SK-N-SH (cell line): ENCODE results near the gene OSBP2. TPM values are rescaled to one million over a fixed set of nuclear protein-coding genes. Genes with fewer than 3 reads are reported as not detected.

Experiments
- CTCF ChIA-PET: fragments of 300-600, 350-600 bp; formaldehyde crosslinking; extraction: SDS; loops from one replicate; lab custom pipeline; 2021; lab: Yijun Ruan, JAX
- POLR2A ChIA-PET: fragments of 350-600 bp; sonication (Branson Sonifier 250); formaldehyde crosslinking; extraction: SDS; loops from one replicate; lab custom pipeline; 2020; ENCODE audit warnings: antibody characterized with exemption, inconsistent platforms; lab: Yijun Ruan, JAX
- DNase-seq: peaks from one replicate; pipeline ENCODE4 v3.0.0; 2012
- H2AFZ ChIP-seq: fragments of 200-600 bp; sonication (generic); 2 replicates; pipeline ENCODE4 v1.8.1; 2016; ENCODE audit warnings: antibody characterized with exemption, mild to moderate bottlenecking, low read depth
- H3F3A ChIP-seq: fragments of 200-600 bp; sonication (generic); replicated peaks from 2 replicates; pipeline ENCODE3; 2016; ENCODE audit warnings: antibody characterized with exemption, mild to moderate bottlenecking; ENCODE audit not compliant: insufficient read depth
- H3K27ac ChIP-seq, 2 experiments: fragments of 200-500 bp in 1 of 2; fragments of 200-600 bp in 1 of 2; sonication (Bioruptor generic) in 1 of 2; sonication (generic), shearing (Covaris generic) in 1 of 2; 2 replicates each; pipeline versions ENCODE4 v1.5.1 to v1.6.1; 2014 to 2016; ENCODE audit warnings: low read depth in 2 of 2, inconsistent platforms in 1 of 2, low read length in 1 of 2, mild to moderate bottlenecking in 1 of 2, mixed read lengths in 1 of 2
- H3K27me3 ChIP-seq: fragments of 200-600 bp; sonication (generic), shearing (Covaris generic); 2 replicates; pipeline ENCODE4 v1.6.1; 2016; ENCODE audit warnings: mixed run types; ENCODE audit not compliant: insufficient read depth
- H3K36me3 ChIP-seq, 2 experiments: fragments of 200-500 bp in 1 of 2; fragments of 200-600 bp in 1 of 2; sonication (Bioruptor generic) in 1 of 2; sonication (generic) in 1 of 2; replicated peaks in 1 of 2; 2 replicates each; pipeline versions ENCODE3 to v1.5.1; 2014 to 2016; ENCODE audit warnings: low read length in 1 of 2, mild to moderate bottlenecking in 1 of 2; ENCODE audit not compliant: insufficient read depth in 2 of 2, control insufficient read depth in 1 of 2
- H3K4me1 ChIP-seq, 2 experiments: fragments of 200-500 bp in 1 of 2; fragments of 200-600 bp in 1 of 2; sonication (Bioruptor generic) in 1 of 2; sonication (generic), shearing (Covaris generic) in 1 of 2; 2 replicates each; pipeline versions ENCODE4 v1.5.1 to v1.6.1; 2014 to 2016; ENCODE audit warnings: low read depth in 1 of 2, low read length in 1 of 2, mixed run types in 1 of 2; ENCODE audit not compliant: insufficient read depth in 2 of 2, control insufficient read depth in 1 of 2
- H3K4me2 ChIP-seq: fragments of 200-600 bp; sonication (generic), shearing (Covaris generic); 2 replicates; pipeline ENCODE4 v1.6.1; 2017; ENCODE audit warnings: mixed run types
- H3K4me3 ChIP-seq, 2 experiments: fragments of 200-500 bp in 1 of 2; fragments of 200-600 bp in 1 of 2; sonication (Bioruptor generic) in 1 of 2; sonication (generic), shearing (Covaris generic) in 1 of 2; 2 replicates each; pipeline versions ENCODE4 v1.5.1 to v1.8.1; 2014 to 2016; ENCODE audit warnings: low read depth in 2 of 2, inconsistent platforms in 1 of 2, low read length in 1 of 2, mild to moderate bottlenecking in 1 of 2, mixed read lengths in 1 of 2, moderate library complexity in 1 of 2
- H3K79me2 ChIP-seq: fragments of 200-600 bp; sonication (generic); 2 replicates; pipeline ENCODE4 v1.8.1; 2017; ENCODE audit warnings: mild to moderate bottlenecking; ENCODE audit not compliant: insufficient read depth
- H3K9ac ChIP-seq: fragments of 200-600 bp; sonication (generic); 2 replicates; pipeline ENCODE4 v1.6.1; 2017; ENCODE audit warnings: mixed run types
- H3K9me2 ChIP-seq: fragments of 200-600 bp; sonication (generic); 2 replicates; pipeline ENCODE4 v1.6.1; 2017; ENCODE audit warnings: mixed run types
- H3K9me3 ChIP-seq: fragments of 200-600 bp; sonication (generic); 2 replicates; pipeline ENCODE4 v1.6.1; 2017; ENCODE audit warnings: mixed run types, mild to moderate bottlenecking, moderate library complexity
- H4K20me1 ChIP-seq: fragments of 200-600 bp; sonication (generic); 2 replicates; pipeline ENCODE4 v1.6.1; 2017; ENCODE audit warnings: mild to moderate bottlenecking, mixed run types; ENCODE audit not compliant: insufficient read depth
- EZH2phosphoT487 ChIP-seq: fragments of 200-600 bp; sonication (generic); IDR thresholded peaks from 2 replicates; pipeline ENCODE4 v1.6.1; 2017; ENCODE audit warnings: low read depth, mixed run types, mild to moderate bottlenecking, antibody characterized with exemption, moderate library complexity, borderline replicate concordance
- FOXM1 ChIP-seq: IDR thresholded peaks from 2 replicates; pipeline ENCODE4 v1.4.0; 2012; ENCODE audit warnings: low read depth, mild to moderate bottlenecking
- GATA2 ChIP-seq: sonication (generic); formaldehyde crosslinking; IDR thresholded peaks from 2 replicates; pipeline ENCODE4 v1.5.0; 2020; ENCODE audit warnings: mild to moderate bottlenecking, missing genetic modification reagents
- JUND ChIP-seq: IDR thresholded peaks from 2 replicates; pipeline ENCODE4 v1.4.0; 2012
- MEF2A ChIP-seq: IDR thresholded peaks from 2 replicates; pipeline ENCODE4 v1.4.0; 2012; ENCODE audit warnings: low read depth, borderline replicate concordance
- NRF1 ChIP-seq: IDR thresholded peaks from 2 replicates; pipeline ENCODE4 v1.6.1; 2012; ENCODE audit warnings: low read depth, mild to moderate bottlenecking, low read length
- RFX5 ChIP-seq: IDR thresholded peaks from 2 replicates; pipeline ENCODE4 v1.6.1; 2012; ENCODE audit warnings: mild to moderate bottlenecking, improper control_type of control experiment, low read length
- RXRA ChIP-seq: IDR thresholded peaks from 2 replicates; pipeline ENCODE4 v1.4.0; 2012; ENCODE audit warnings: low read depth, mild to moderate bottlenecking, borderline replicate concordance
- TAF1 ChIP-seq: IDR thresholded peaks from 2 replicates; pipeline ENCODE4 v1.6.1; 2012; ENCODE audit warnings: low read depth, mild to moderate bottlenecking, low read length, moderate library complexity, borderline replicate concordance
- WGBS: methylation state at CpG from one replicate; pipeline ENCODE4 v1.1.6; 2017; ENCODE audit warnings: low lambda C conversion rate; 5-methylcytosine and 5-hydroxymethylcytosine counted together
- polyA plus RNA-seq, 3 experiments: library from polyadenylated mRNA; depleted of rRNA; stranded (reverse); fragments of >200 nt; gene quantifications; 2 replicates each; pipeline ENCODE4 v1.2.3, GENCODE V29; 2012
- TF ChIP-seq, protein P1 (sequence below): IDR thresholded peaks from 2 replicates; pipeline ENCODE4 v1.6.1; 2012; ENCODE audit warnings: mild to moderate bottlenecking, low read depth, low read length, moderate library complexity
- TF ChIP-seq, protein P2 (sequence below): IDR thresholded peaks from 2 replicates; pipeline ENCODE4 v1.4.0; 2012; ENCODE audit warnings: low read depth, borderline replicate concordance
- TF ChIP-seq, protein P3 (sequence below): fragments of 200-600 bp; sonication (generic); IDR thresholded peaks from 2 replicates; pipeline ENCODE4 v1.6.1; 2017; ENCODE audit warnings: antibody characterized with exemption, mild to moderate bottlenecking, moderate library complexity
- TF ChIP-seq, protein P4 (sequence below): IDR thresholded peaks from 2 replicates; pipeline ENCODE4 v1.4.0; 2012; ENCODE audit warnings: low read depth, borderline replicate concordance

The OSBP2 gene
- polyA plus RNA-seq, 1 of the 3 experiments (the other 2 are of a cell fraction): 3.1 TPM

DNA sequence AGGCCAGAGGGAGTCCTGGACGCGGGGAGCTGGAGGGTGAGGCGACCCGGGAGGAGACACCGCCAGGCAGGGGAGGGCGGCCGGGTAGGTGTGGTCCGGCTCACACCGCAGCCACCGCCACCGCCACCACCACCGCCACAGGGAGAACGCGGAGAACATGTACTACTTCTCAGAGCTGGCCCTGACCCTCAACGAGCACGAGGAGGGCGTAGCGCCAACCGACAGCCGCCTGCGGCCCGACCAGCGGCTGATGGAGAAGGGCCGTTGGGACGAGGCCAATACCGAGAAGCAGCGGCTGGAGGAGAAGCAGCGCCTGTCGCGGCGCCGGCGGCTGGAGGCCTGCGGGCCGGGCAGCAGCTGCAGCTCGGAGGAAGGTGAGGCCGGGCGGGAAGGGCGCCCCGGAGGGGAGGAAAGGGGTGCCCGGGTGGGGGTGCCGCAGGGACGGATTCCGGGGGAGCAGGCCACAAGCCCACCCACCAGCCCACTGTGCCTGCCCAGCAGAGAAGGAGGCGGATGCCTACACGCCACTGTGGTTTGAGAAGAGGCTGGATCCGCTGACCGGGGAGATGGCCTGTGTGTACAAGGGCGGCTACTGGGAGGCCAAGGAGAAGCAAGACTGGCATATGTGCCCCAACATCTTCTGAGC is 211.1 kb downstream of the OSBP2 start:
- Histone ChIP-seq H3K4me3 (no peak overlapping the region), H3K27ac (no peak overlapping the region), H3K4me2 (no peak overlapping the region), H3K4me1 (no peaks in the 10 kb centered on the region), H2AFZ (no peak overlapping the region), H3F3A (no peaks in the 10 kb centered on the region), H3K9ac (no peak overlapping the region), H3K9me3 (0 out of 2 replicates have a peak, but pooled peaks cover under 1% of the 10 kb centered on the region), H4K20me1 (no peaks in the 10 kb centered on the region), H3K27me3 (no peaks in the 10 kb centered on the region), H3K79me2 (no peaks in the 10 kb centered on the region), H3K9me2 (no peaks in the 10 kb centered on the region), H3K36me3 (no peaks in the 10 kb centered on the region)
- TF ChIP-seq RXRA (no peak), GATA2 (CRISPR knock-in tag) (no peak)
- TF ChIP-seq, protein P1, sequence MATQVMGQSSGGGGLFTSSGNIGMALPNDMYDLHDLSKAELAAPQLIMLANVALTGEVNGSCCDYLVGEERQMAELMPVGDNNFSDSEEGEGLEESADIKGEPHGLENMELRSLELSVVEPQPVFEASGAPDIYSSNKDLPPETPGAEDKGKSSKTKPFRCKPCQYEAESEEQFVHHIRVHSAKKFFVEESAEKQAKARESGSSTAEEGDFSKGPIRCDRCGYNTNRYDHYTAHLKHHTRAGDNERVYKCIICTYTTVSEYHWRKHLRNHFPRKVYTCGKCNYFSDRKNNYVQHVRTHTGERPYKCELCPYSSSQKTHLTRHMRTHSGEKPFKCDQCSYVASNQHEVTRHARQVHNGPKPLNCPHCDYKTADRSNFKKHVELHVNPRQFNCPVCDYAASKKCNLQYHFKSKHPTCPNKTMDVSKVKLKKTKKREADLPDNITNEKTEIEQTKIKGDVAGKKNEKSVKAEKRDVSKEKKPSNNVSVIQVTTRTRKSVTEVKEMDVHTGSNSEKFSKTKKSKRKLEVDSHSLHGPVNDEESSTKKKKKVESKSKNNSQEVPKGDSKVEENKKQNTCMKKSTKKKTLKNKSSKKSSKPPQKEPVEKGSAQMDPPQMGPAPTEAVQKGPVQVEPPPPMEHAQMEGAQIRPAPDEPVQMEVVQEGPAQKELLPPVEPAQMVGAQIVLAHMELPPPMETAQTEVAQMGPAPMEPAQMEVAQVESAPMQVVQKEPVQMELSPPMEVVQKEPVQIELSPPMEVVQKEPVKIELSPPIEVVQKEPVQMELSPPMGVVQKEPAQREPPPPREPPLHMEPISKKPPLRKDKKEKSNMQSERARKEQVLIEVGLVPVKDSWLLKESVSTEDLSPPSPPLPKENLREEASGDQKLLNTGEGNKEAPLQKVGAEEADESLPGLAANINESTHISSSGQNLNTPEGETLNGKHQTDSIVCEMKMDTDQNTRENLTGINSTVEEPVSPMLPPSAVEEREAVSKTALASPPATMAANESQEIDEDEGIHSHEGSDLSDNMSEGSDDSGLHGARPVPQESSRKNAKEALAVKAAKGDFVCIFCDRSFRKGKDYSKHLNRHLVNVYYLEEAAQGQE: no peak
- ChIA-PET CTCF (interaction anchor here (1.1 to 4.4 kb wide), 6 partner anchors 15 to 367 kb away, joined by 3 to 21 read pairs (median 4); no protein-coding TSS in a partner anchor), POLR2A (no interaction called here)
- WGBS: 92% methylated on average over 42 of the region's 49 CpGs
- no peak for DNase-seq

DNA sequence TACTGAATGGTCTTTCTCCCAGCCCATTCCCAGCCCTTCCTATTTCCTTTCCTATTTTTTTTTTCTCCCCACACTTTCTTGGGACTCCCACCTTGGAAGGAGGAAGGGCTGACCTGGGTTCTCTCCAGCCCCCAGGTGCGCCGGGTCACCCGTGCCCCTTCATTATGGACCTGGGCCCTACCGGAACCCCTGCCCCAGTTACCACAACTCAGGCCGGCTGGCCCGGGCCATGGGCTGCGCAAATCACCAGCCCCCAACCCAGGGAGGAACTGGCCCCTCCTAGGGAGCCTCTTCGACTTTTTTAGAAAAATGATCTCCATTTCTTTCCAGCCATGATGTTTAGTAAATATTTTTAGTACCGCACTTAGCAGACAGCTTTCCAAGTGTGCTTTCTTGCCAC is 211.7 kb downstream of the OSBP2 start:
- no peak for DNase-seq
- ChIA-PET POLR2A (no interaction called here), CTCF (interaction anchor here (1.0 to 6.7 kb wide), 6 partner anchors 14 to 367 kb away, joined by 3 to 46 read pairs (median 4); no protein-coding TSS in a partner anchor)
- Histone ChIP-seq H3K27me3 (no peaks in the 10 kb centered on the region), H3K27ac (no peak overlapping the region), H3K9me2 (no peaks in the 10 kb centered on the region), H3K4me3 (no peak overlapping the region), H2AFZ (no peak overlapping the region), H3K79me2 (no peaks in the 10 kb centered on the region), H3K9ac (no peak overlapping the region), H3K36me3 (no peaks in the 10 kb centered on the region), H3K4me1 (no peaks in the 10 kb centered on the region), H3F3A (no peaks in the 10 kb centered on the region), H4K20me1 (no peaks in the 10 kb centered on the region), H3K4me2 (no peak overlapping the region), H3K9me3 (no peaks in the 10 kb centered on the region)
- TF ChIP-seq, protein P2, sequence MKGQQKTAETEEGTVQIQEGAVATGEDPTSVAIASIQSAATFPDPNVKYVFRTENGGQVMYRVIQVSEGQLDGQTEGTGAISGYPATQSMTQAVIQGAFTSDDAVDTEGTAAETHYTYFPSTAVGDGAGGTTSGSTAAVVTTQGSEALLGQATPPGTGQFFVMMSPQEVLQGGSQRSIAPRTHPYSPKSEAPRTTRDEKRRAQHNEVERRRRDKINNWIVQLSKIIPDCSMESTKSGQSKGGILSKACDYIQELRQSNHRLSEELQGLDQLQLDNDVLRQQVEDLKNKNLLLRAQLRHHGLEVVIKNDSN: no peak
- TF ChIP-seq, protein P3, sequence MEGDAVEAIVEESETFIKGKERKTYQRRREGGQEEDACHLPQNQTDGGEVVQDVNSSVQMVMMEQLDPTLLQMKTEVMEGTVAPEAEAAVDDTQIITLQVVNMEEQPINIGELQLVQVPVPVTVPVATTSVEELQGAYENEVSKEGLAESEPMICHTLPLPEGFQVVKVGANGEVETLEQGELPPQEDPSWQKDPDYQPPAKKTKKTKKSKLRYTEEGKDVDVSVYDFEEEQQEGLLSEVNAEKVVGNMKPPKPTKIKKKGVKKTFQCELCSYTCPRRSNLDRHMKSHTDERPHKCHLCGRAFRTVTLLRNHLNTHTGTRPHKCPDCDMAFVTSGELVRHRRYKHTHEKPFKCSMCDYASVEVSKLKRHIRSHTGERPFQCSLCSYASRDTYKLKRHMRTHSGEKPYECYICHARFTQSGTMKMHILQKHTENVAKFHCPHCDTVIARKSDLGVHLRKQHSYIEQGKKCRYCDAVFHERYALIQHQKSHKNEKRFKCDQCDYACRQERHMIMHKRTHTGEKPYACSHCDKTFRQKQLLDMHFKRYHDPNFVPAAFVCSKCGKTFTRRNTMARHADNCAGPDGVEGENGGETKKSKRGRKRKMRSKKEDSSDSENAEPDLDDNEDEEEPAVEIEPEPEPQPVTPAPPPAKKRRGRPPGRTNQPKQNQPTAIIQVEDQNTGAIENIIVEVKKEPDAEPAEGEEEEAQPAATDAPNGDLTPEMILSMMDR: no peak
- TF ChIP-seq RFX5: no peak
- TF ChIP-seq, protein P4, sequence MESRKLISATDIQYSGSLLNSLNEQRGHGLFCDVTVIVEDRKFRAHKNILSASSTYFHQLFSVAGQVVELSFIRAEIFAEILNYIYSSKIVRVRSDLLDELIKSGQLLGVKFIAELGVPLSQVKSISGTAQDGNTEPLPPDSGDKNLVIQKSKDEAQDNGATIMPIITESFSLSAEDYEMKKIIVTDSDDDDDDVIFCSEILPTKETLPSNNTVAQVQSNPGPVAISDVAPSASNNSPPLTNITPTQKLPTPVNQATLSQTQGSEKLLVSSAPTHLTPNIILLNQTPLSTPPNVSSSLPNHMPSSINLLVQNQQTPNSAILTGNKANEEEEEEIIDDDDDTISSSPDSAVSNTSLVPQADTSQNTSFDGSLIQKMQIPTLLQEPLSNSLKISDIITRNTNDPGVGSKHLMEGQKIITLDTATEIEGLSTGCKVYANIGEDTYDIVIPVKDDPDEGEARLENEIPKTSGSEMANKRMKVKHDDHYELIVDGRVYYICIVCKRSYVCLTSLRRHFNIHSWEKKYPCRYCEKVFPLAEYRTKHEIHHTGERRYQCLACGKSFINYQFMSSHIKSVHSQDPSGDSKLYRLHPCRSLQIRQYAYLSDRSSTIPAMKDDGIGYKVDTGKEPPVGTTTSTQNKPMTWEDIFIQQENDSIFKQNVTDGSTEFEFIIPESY: no peak
- no peak for TF ChIP-seq NRF1
- TF ChIP-seq EZH2phosphoT487: no peak
- TF ChIP-seq MEF2A: no peak
- no peak for TF ChIP-seq FOXM1
- no peak for TF ChIP-seq JUND
- no peak for TF ChIP-seq TAF1
- WGBS: 88% methylated on average over 9 of the region's 9 CpGs
